GM23248 (cell line): ENCODE results near the gene TTC3. TPM values are rescaled to one million over a fixed set of nuclear protein-coding genes. Genes with fewer than 3 reads are reported as not detected.

Source experiments
- DNase-seq: peaks from one replicate; pipeline ENCODE4 v3.0.0-alpha.2; 2015
- H2AFZ ChIP-seq: fragments of 200-600 bp; sonication (generic); 2 replicates; pipeline ENCODE4 v1.6.1; 2016; ENCODE audit warnings: antibody characterized with exemption
- H3F3A ChIP-seq: fragments of 200-600 bp; sonication (generic); 2 replicates; pipeline ENCODE4 v1.6.1; 2016; ENCODE audit warnings: mild to moderate bottlenecking, antibody characterized with exemption, mixed run types; ENCODE audit not compliant: insufficient read depth
- H3K27ac ChIP-seq: fragments of 200-600 bp; sonication (generic); 2 replicates; pipeline ENCODE4 v1.5.1; 2016; ENCODE audit warnings: mild to moderate bottlenecking
- H3K27me3 ChIP-seq: fragments of 200-600 bp; sonication (generic); replicated peaks from 2 replicates; pipeline ENCODE4 v1.6.1; 2016; ENCODE audit warnings: mild to moderate bottlenecking; ENCODE audit not compliant: insufficient read depth
- H3K36me3 ChIP-seq: fragments of 200-600 bp; sonication (generic); 2 replicates; pipeline ENCODE4 v1.6.1; 2016; ENCODE audit warnings: low read depth, mild to moderate bottlenecking
- H3K4me1 ChIP-seq: fragments of 200-600 bp; sonication (generic); 2 replicates; pipeline ENCODE4 v1.6.1; 2016; ENCODE audit warnings: mild to moderate bottlenecking; ENCODE audit not compliant: insufficient read depth
- H3K4me2 ChIP-seq: fragments of 200-600 bp; sonication (generic); one replicate; pipeline ENCODE4 v1.6.1; 2016; ENCODE audit warnings: mild to moderate bottlenecking; ENCODE audit not compliant: unreplicated experiment
- H3K4me3 ChIP-seq: fragments of 200-600 bp; sonication (generic); 2 replicates; pipeline ENCODE4 v1.5.1; 2016; ENCODE audit warnings: mild to moderate bottlenecking
- H3K79me2 ChIP-seq: fragments of 200-600 bp; sonication (generic); 2 replicates; pipeline ENCODE4 v1.6.1; 2016; ENCODE audit warnings: mild to moderate bottlenecking; ENCODE audit not compliant: insufficient read depth
- H3K9ac ChIP-seq: fragments of 200-600 bp; sonication (generic); 2 replicates; pipeline ENCODE4 v1.6.1; 2016; ENCODE audit warnings: mild to moderate bottlenecking
- H3K9me2 ChIP-seq: fragments of 200-600 bp; sonication (generic); 2 replicates; pipeline ENCODE4 v1.6.1; 2016; ENCODE audit warnings: mixed run types, mild to moderate bottlenecking, moderate library complexity; ENCODE audit not compliant: insufficient read depth
- H3K9me3 ChIP-seq: fragments of 200-600 bp; sonication (generic); one replicate; pipeline ENCODE4 v1.6.1; 2017; ENCODE audit warnings: low read depth
- H4K20me1 ChIP-seq: fragments of 200-600 bp; sonication (generic); 2 replicates; pipeline ENCODE4 v1.6.0; 2016; ENCODE audit not compliant: insufficient read depth
- EZH2 ChIP-seq: fragments of 200-600 bp; sonication (generic); IDR thresholded peaks from 2 replicates; pipeline ENCODE4 v1.6.1; 2018; ENCODE audit warnings: antibody characterized with exemption, mild to moderate bottlenecking; ENCODE audit not compliant: insufficient read depth, poor library complexity, severe bottlenecking
- EZH2phosphoT487 ChIP-seq: fragments of 200-600 bp; sonication (generic); IDR thresholded peaks from 2 replicates; pipeline ENCODE4 v1.6.1; 2018; ENCODE audit warnings: antibody characterized with exemption, moderate library complexity, mild to moderate bottlenecking, low read depth; ENCODE audit not compliant: insufficient read depth
- whole genome bisulfite sequencing, 2 experiments: methylation state at CpG; one replicate each; pipeline ENCODE4 v1.1.6; 2015 to 2017; ENCODE audit warnings: low lambda C conversion rate in 2 of 2, low coverage in 1 of 2; ENCODE audit errors: missing lambda C conversion rate in 2 of 2; 5-methylcytosine and 5-hydroxymethylcytosine counted together
- in situ Hi-C: fragments of 300-500 bp; cut with MboI; formaldehyde crosslinking; loops from 2 replicates; pipeline ENCODE4 v1.15.0; 2020
- polyA plus RNA-seq: library from polyadenylated mRNA; unstranded; fragments of >200 nt; fragmentation: Nextera tagmentation; extraction: Ambion mirVana; gene quantifications from 2 replicates; pipeline ENCODE4 v1.2.1, GENCODE V29; 2016
- total RNA-seq: library from RNA; depleted of rRNA; stranded (reverse); fragments of >200 nt; shearing (Covaris generic); gene quantifications from 2 replicates; pipeline ENCODE4 v1.2.3, GENCODE V29; 2014

Gene TTC3
- total and polyA plus RNA-seq, 2 experiments from 2014 or later = 204 to 216 TPM

- H3K36me3 ChIP-seq = peaks cover 61% of the 10 kb centered on the region
These were observed 99.6 kb downstream of the TTC3 start for GRCh38 chr21:37172646-37173045.

DNA sequence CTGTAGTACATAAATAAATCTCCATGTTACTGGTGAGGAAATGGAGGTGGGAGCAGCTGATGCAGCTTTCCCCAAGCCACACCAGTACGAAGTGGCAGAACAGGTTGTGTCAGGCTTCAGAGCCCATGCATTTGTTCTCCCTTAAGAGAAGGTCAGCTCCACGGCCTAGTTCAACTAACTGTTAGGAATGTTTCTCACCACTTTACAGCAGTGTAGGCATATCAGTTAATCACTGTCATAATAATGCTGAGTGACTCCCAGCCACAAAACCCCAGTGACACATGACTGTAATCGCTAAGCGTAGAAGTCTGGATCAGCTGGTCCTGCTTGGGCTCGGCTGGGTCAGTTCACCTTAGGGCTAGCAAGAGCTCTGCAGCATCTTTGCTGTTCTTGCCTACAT lies 103.7 kb downstream of the TTC3 start:
- Histone ChIP-seq H3K9me3 (no peaks in the 10 kb centered on the region), H3K9ac (no peak overlapping the region), H3F3A (0 out of 2 replicates have a peak, but pooled peaks cover 15% of the 10 kb centered on the region), H3K79me2 (peaks cover 47% of the 10 kb centered on the region), H3K27ac (no peak overlapping the region), H3K36me3 (peaks cover 59% of the 10 kb centered on the region), H3K4me3 (no peak overlapping the region), H3K9me2 (no peaks in the 10 kb centered on the region), H3K4me1 (no peaks in the 10 kb centered on the region), H2AFZ (no peak overlapping the region), H3K27me3 (no peaks in the 10 kb centered on the region), H4K20me1 (no peaks in the 10 kb centered on the region), H3K4me2 (no peak overlapping the region)
- TF ChIP-seq EZH2phosphoT487 (no peak), EZH2 (no peak)
- no peak for DNase-seq
- 91 to 95% methylated on average over 5 of the region's 5 CpGs for WGBS, 2 experiments
- in situ Hi-C loops = no loop called here

More at GRCh38 chr21:37172646-37173045, 99.6 kb downstream of the TTC3 start:
- H4K20me1 ChIP-seq = no peaks in the 10 kb centered on the region
- no peaks in the 10 kb centered on the region for H3K9me3 ChIP-seq
- TF ChIP-seq EZH2 (no peak), EZH2phosphoT487 (no peak)
- peaks cover 29% of the 10 kb centered on the region; the same call in 1 of the 2 replicates for H3K79me2 ChIP-seq
- H3K4me3 ChIP-seq = no peak overlapping the region
- in situ Hi-C loops = no loop called here
- WGBS, 2 experiments = 88 to 90% methylated on average over 3 of the region's 3 CpGs
- no peaks in the 10 kb centered on the region for H3K4me1 ChIP-seq
- no peak overlapping the region for H3K9ac ChIP-seq
- H3F3A ChIP-seq = 0 out of 2 replicates have a peak, but pooled peaks cover 15% of the 10 kb centered on the region
- DNase-seq = no peak
- no peaks in the 10 kb centered on the region for H3K9me2 ChIP-seq
- no peak overlapping the region for H2AFZ ChIP-seq
- H3K4me2 ChIP-seq = no peak overlapping the region
- H3K27ac ChIP-seq = no peak overlapping the region
- H3K27me3 ChIP-seq = no peaks in the 10 kb centered on the region

GRCh38 chr21:37181059-37181458 lies 108.0 kb downstream of the TTC3 start:
- Histone ChIP-seq H3K27ac (no peak overlapping the region), H3K36me3 (peaks cover 43% of the 10 kb centered on the region), H3F3A (no peaks in the 10 kb centered on the region), H3K9ac (no peak overlapping the region), H4K20me1 (no peaks in the 10 kb centered on the region), H3K4me1 (no peaks in the 10 kb centered on the region), H2AFZ (no peak overlapping the region), H3K9me2 (no peaks in the 10 kb centered on the region), H3K79me2 (peaks cover 70% of the 10 kb centered on the region), H3K4me2 (no peak overlapping the region), H3K9me3 (no peaks in the 10 kb centered on the region), H3K27me3 (no peaks in the 10 kb centered on the region), H3K4me3 (no peak overlapping the region)
- 95 to 98% methylated on average over 3 of the region's 3 CpGs for WGBS, 2 experiments
- no peak for DNase-seq
- TF ChIP-seq EZH2 (no peak), EZH2phosphoT487 (no peak)
- in situ Hi-C loops = no loop called here

- Histone ChIP-seq H3K9me3 (no peaks in the 10 kb centered on the region), H2AFZ (no peak overlapping the region), H3K4me3 (no peak overlapping the region), H4K20me1 (no peaks in the 10 kb centered on the region), H3K27me3 (no peaks in the 10 kb centered on the region), H3K27ac (no peak overlapping the region), H3K9me2 (no peaks in the 10 kb centered on the region), H3K9ac (no peak overlapping the region), H3K36me3 (peaks cover 43% of the 10 kb centered on the region), H3K79me2 (peaks cover 67% of the 10 kb centered on the region), H3K4me2 (no peak overlapping the region), H3F3A (no peaks in the 10 kb centered on the region), H3K4me1 (no peaks in the 10 kb centered on the region)
- in situ Hi-C loops = no loop called here
- no peak for DNase-seq
- TF ChIP-seq EZH2 (no peak), EZH2phosphoT487 (no peak)
- WGBS, 2 experiments = 97 to 98% methylated on average over 6 of the region's 6 CpGs
These were observed 109.2 kb downstream of the TTC3 start for GRCh38 chr21:37182222-37182621.

DNA sequence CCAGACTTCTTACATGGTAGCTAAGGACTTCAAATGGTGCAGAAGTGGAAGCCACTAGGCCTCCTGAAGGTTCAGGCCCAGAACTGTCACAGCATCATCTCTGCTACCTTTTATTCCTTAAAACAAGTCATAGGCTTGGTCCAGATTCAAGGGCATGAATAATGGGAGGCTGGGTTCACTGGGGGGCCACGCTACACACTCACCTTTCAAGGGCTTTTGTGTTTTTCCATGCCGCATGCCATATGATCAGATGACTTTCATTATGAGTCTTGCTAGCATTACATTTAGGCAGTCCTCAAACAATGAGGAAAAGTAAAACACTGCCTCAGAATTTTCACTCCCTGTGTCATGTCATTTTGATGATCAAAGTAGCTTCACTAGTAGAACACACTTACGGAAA lies 110.7 kb downstream of the TTC3 start:
- Histone ChIP-seq H3F3A (no peaks in the 10 kb centered on the region), H3K9me3 (no peaks in the 10 kb centered on the region), H3K79me2 (peaks cover 52% of the 10 kb centered on the region), H4K20me1 (no peaks in the 10 kb centered on the region), H2AFZ (no peak overlapping the region), H3K27me3 (no peaks in the 10 kb centered on the region), H3K9ac (no peak overlapping the region), H3K36me3 (peaks cover 46% of the 10 kb centered on the region), H3K4me2 (no peak overlapping the region), H3K9me2 (no peaks in the 10 kb centered on the region), H3K4me1 (no peaks in the 10 kb centered on the region), H3K27ac (no peak overlapping the region), H3K4me3 (no peak overlapping the region)
- DNase-seq = no peak
- in situ Hi-C loops = no loop called here
- TF ChIP-seq EZH2phosphoT487 (no peak), EZH2 (no peak)
- WGBS, 2 experiments = 98 to 100% methylated on average over 3 of the region's 3 CpGs
